Stimulated activated memory B cell treated with anti-CD40 and anti-IgM and Interleukin-4, amounts not matched to agents 10 μg/mL and 1 μg/mL and 100 μg/mL, for 72 hours (primary cell): Measurements from ENCODE around the gene DST.

ENCODE experiments used
- ATAC-seq: fragments of 150-1000 bp; cut with Tn5 transposase; 2 replicates; pipeline ENCODE4 v1.10.0; 2021
- H3K27ac Mint-ChIP-seq: one replicate; pipeline ENCODE4 v1.8.0; 2022; ENCODE audit warnings: mild to moderate bottlenecking, mixed read lengths
- H3K27me3 Mint-ChIP-seq: one replicate; pipeline ENCODE4 v1.8.0; 2022; ENCODE audit warnings: mixed read lengths
- H3K36me3 Mint-ChIP-seq: one replicate; pipeline ENCODE4 v1.8.0; 2022; ENCODE audit warnings: mixed read lengths
- H3K4me1 Mint-ChIP-seq: one replicate; pipeline ENCODE4 v1.8.0; 2022; ENCODE audit warnings: mixed read lengths
- H3K4me3 Mint-ChIP-seq: one replicate; pipeline ENCODE4 v1.8.0; 2022; ENCODE audit warnings: mild to moderate bottlenecking, moderate library complexity, mixed read lengths
- H3K9me3 Mint-ChIP-seq: one replicate; pipeline ENCODE4 v1.8.0; 2022; ENCODE audit warnings: mixed read lengths

The DST gene

GRCh38 chr6:56652231-56652630, 9.5 kb upstream of the DST start:
- H3K9me3 Mint-ChIP-seq: no peaks in the 10 kb centered on the region
- no peak overlapping the region for H3K4me3 Mint-ChIP-seq
- no peaks in the 10 kb centered on the region for H3K4me1 Mint-ChIP-seq
- peaks cover 7% of the 10 kb centered on the region for H3K27me3 Mint-ChIP-seq
- ATAC-seq: no peak
- no peak overlapping the region for H3K27ac Mint-ChIP-seq
- no peaks in the 10 kb centered on the region for H3K36me3 Mint-ChIP-seq

DNA sequence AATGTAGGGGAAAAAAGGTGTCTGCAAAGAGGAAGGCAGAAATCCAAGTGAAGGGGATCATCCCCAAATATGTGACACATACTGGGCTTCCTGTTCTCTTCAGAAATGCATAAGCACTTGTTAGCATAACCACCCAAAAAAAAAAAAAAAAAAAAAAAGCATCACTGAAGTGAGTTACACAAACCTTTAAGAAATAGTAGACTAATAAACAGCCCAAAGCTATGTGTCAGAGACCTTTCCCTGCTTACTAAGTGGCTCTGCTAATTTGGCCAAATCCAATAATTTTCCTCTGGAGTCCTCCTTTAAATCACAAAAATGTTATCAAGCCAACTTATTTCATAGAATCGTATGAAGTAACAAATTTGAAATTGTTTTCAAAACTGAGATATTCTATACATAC, 7.5 kb upstream of the DST start:
- no peak for ATAC-seq
- H3K4me3 Mint-ChIP-seq: no peak overlapping the region
- H3K27ac Mint-ChIP-seq: no peak overlapping the region
- peaks cover 7% of the 10 kb centered on the region for H3K27me3 Mint-ChIP-seq
- H3K36me3 Mint-ChIP-seq: no peaks in the 10 kb centered on the region
- no peaks in the 10 kb centered on the region for H3K9me3 Mint-ChIP-seq
- no peaks in the 10 kb centered on the region for H3K4me1 Mint-ChIP-seq

GRCh38 chr6:56649782-56650181, 7.1 kb upstream of the DST start:
- Mint-ChIP-seq H3K36me3 (no peaks in the 10 kb centered on the region), H3K9me3 (no peaks in the 10 kb centered on the region), H3K4me3 (no peak overlapping the region), H3K27ac (no peak overlapping the region), H3K27me3 (peaks cover 7% of the 10 kb centered on the region), H3K4me1 (no peaks in the 10 kb centered on the region)
- no peak for ATAC-seq

DNA sequence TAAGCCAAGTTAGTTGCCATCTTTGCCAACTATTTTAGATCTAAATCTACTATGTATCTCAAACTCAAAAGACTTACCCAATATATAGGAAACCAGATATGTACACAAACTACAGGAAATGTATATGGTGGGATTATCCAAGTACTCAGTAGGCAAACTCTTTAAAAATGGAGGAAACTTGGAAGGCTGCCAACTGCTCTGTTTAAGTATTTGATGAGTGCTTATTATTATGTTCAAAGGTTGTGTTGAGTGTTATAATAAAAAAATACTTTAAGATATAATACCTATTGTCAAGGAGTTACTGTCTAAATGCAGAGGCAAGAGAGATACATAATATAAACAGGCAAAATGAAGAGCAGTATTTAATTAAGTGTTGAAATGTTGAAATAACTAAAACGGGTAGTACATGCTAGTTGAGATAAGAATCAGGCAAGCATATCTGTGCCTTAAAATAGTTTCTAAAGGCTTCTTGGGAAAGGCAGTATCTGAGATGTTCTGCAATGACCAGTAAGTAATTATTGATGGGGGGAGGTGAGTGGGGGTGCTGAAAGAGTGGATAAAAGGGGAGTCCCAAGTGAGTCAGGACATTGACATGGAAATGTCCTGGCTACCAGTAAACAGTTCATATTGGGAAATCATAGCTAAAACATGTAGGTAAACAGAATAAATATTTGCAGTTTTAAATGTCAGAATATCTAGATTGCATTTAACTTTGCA, 6.5 kb upstream of the DST start:
- no peak overlapping the region for H3K4me3 Mint-ChIP-seq
- no peak for ATAC-seq
- H3K4me1 Mint-ChIP-seq: no peaks in the 10 kb centered on the region
- no peak overlapping the region for H3K27ac Mint-ChIP-seq
- no peaks in the 10 kb centered on the region for H3K9me3 Mint-ChIP-seq
- peaks cover 7% of the 10 kb centered on the region for H3K27me3 Mint-ChIP-seq
- H3K36me3 Mint-ChIP-seq: no peaks in the 10 kb centered on the region

GRCh38 chr6:56647172-56647762, 4.6 kb upstream of the DST start:
- Mint-ChIP-seq H3K36me3 (no peaks in the 10 kb centered on the region), H3K27ac (no peak overlapping the region), H3K4me3 (no peak overlapping the region), H3K4me1 (no peaks in the 10 kb centered on the region), H3K27me3 (peaks cover 7% of the 10 kb centered on the region), H3K9me3 (no peaks in the 10 kb centered on the region)
- ATAC-seq: no peak

- no peaks in the 10 kb centered on the region for H3K9me3 Mint-ChIP-seq
- no peaks in the 10 kb centered on the region for H3K4me1 Mint-ChIP-seq
- H3K27me3 Mint-ChIP-seq: no peaks in the 10 kb centered on the region
- H3K27ac Mint-ChIP-seq: no peak overlapping the region
- no peak overlapping the region for H3K4me3 Mint-ChIP-seq
- H3K36me3 Mint-ChIP-seq: no peaks in the 10 kb centered on the region
- no peak for ATAC-seq
Observed at GRCh38 chr6:56644366-56644765, 1.7 kb upstream of the DST start.

GRCh38 chr6:56643379-56644089, 845 bp upstream of the DST start:
- H3K36me3 Mint-ChIP-seq: no peaks in the 10 kb centered on the region
- no peak for ATAC-seq
- H3K9me3 Mint-ChIP-seq: no peaks in the 10 kb centered on the region

GRCh38 chr6:56640374-56640773, 2.3 kb downstream of the DST start:
- Mint-ChIP-seq H3K4me1 (no peaks in the 10 kb centered on the region), H3K9me3 (no peaks in the 10 kb centered on the region), H3K36me3 (no peaks in the 10 kb centered on the region), H3K27ac (no peak overlapping the region), H3K4me3 (no peak overlapping the region), H3K27me3 (peaks cover 20% of the 10 kb centered on the region)
- ATAC-seq: no peak

More at GRCh38 chr6:56643379-56644089, 845 bp upstream of the DST start:
- no peak overlapping the region for H3K27ac Mint-ChIP-seq
- H3K27me3 Mint-ChIP-seq: peaks cover 3% of the 10 kb centered on the region
- H3K4me3 Mint-ChIP-seq: no peak overlapping the region
- H3K4me1 Mint-ChIP-seq: no peaks in the 10 kb centered on the region

DNA sequence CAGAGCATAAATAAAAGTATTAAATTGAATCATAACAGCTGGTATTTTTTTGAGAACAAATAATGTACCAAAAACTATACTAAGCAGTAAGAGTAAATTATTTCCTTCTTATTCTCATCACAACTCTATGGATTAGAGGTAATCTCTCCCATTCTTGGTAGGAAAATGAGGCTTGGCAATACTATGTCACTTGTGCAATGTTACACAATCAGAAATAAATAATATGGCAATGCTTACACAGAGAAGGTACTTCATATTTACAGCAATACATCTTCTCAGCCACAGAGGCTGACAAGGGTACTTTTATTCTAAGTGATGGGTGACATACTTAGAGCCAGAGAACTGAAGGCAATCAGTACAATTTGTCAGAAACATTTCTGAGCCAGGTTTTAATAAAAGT, 3.9 kb downstream of the DST start:
- ATAC-seq: no peak
- no peaks in the 10 kb centered on the region for H3K9me3 Mint-ChIP-seq
- no peaks in the 10 kb centered on the region for H3K36me3 Mint-ChIP-seq

GRCh38 chr6:56637640-56638039, 5.0 kb downstream of the DST start:
- no peaks in the 10 kb centered on the region for H3K9me3 Mint-ChIP-seq
- H3K27me3 Mint-ChIP-seq: peaks cover 20% of the 10 kb centered on the region
- H3K4me3 Mint-ChIP-seq: no peak overlapping the region
- H3K4me1 Mint-ChIP-seq: no peaks in the 10 kb centered on the region
- ATAC-seq: no peak
- H3K27ac Mint-ChIP-seq: no peak overlapping the region
- no peaks in the 10 kb centered on the region for H3K36me3 Mint-ChIP-seq

More for the DNA sequence above, 3.9 kb downstream of the DST start:
- H3K4me1 Mint-ChIP-seq: no peaks in the 10 kb centered on the region
- no peak overlapping the region for H3K27ac Mint-ChIP-seq
- no peak overlapping the region for H3K4me3 Mint-ChIP-seq
- peaks cover 20% of the 10 kb centered on the region for H3K27me3 Mint-ChIP-seq

GRCh38 chr6:56628105-56628504, 14.6 kb downstream of the DST start:
- no peaks in the 10 kb centered on the region for H3K36me3 Mint-ChIP-seq
- no peak overlapping the region for H3K4me3 Mint-ChIP-seq

DNA sequence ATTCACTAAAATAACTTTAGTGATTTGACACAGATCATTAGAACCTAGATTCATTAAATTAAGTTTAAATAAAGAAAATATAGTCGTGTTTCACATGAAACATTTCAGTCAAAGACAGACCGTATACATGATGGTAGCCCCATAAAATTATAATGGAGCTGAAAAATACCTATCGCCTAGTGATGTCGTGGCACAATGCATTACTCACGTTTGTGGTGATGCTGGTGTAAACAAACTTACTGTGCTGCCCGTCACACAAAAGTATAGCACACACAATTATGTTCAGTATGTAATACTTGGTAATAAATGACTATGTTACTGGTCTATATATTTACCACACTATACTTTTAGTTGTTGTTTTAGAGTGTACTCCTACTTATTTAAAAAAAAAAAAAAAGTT, 17.3 kb downstream of the DST start:
- H3K4me1 Mint-ChIP-seq: no peaks in the 10 kb centered on the region
- H3K4me3 Mint-ChIP-seq: no peak overlapping the region
- no peaks in the 10 kb centered on the region for H3K9me3 Mint-ChIP-seq
- no peak overlapping the region for H3K27ac Mint-ChIP-seq
- ATAC-seq: no peak
- H3K27me3 Mint-ChIP-seq: no peaks in the 10 kb centered on the region
- H3K36me3 Mint-ChIP-seq: no peaks in the 10 kb centered on the region

More at GRCh38 chr6:56628105-56628504, 14.6 kb downstream of the DST start:
- H3K27ac Mint-ChIP-seq: no peak overlapping the region
- no peak for ATAC-seq
- H3K9me3 Mint-ChIP-seq: no peaks in the 10 kb centered on the region
- H3K27me3 Mint-ChIP-seq: no peaks in the 10 kb centered on the region
- H3K4me1 Mint-ChIP-seq: no peaks in the 10 kb centered on the region

DNA sequence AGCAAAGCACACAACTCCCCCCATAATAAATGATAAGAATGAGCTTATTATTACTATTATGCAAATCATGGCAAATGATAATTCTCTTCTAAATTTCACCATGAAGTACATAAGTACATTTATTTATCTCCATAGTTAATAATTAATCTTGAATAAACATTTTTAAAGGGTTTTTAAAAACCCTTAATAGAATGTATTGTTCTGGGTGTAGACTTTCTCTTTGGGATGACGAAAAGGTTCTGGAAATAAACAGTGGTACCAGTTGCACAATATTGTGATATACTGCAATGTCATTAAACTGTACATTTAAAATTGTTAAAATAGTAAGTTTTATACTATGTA, 18.0 kb downstream of the DST start:
- H3K27ac Mint-ChIP-seq: no peak overlapping the region
- H3K4me1 Mint-ChIP-seq: no peaks in the 10 kb centered on the region
- H3K4me3 Mint-ChIP-seq: no peak overlapping the region
- no peaks in the 10 kb centered on the region for H3K36me3 Mint-ChIP-seq
- no peaks in the 10 kb centered on the region for H3K27me3 Mint-ChIP-seq
- H3K9me3 Mint-ChIP-seq: no peaks in the 10 kb centered on the region
- no peak for ATAC-seq

DNA sequence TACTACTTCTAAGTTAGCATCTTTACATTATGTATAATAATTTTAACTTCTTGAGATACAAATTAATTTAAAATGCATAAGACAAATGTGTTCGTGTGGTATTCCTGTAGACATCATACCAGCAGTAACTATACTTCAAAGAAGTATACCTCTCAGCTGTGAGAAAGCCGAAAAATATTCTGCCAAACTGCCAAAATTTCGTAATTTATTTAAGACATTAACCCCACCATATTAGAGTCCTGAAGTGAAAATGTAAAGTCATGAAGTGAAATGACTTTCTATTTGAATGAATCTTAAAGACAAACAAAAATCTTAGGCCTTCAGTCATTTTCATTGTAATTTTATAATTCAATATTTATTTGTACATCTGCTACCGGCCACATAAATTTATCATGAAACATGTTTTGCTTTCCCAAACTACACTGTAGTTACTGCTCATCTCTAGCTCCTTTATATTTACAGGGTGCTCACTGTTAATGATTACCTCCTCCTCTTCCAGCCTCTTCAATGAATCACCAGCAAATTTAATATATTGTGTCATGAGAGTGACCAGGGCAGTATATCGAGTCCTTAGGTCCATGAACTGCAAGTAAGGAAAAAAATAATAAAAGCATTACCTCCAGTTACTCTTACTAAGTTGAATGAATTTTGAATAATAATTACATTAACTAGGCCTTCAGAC, 18.5 kb downstream of the DST start:
- Mint-ChIP-seq H3K9me3 (no peaks in the 10 kb centered on the region), H3K4me1 (no peaks in the 10 kb centered on the region), H3K27ac (no peak overlapping the region), H3K27me3 (no peaks in the 10 kb centered on the region), H3K36me3 (no peaks in the 10 kb centered on the region), H3K4me3 (no peak overlapping the region)
- ATAC-seq: no peak

- Mint-ChIP-seq H3K27me3 (no peaks in the 10 kb centered on the region), H3K27ac (no peak overlapping the region), H3K36me3 (no peaks in the 10 kb centered on the region), H3K9me3 (no peaks in the 10 kb centered on the region), H3K4me1 (no peaks in the 10 kb centered on the region), H3K4me3 (no peak overlapping the region)
- no peak for ATAC-seq
Observed at GRCh38 chr6:56620229-56620868, 22.3 kb downstream of the DST start.
